ENCODE data around the gene IMMP2L.

GRCh38 chr7:111202321-111202720, 360.0 kb downstream of the IMMP2L start:
- TF ChIP-seq EZH2phosphoT487 (IDR thresholded peaks at IDR 0.05; ENCODE audit: insufficient read depth, low read depth), result no peak
- no peak for TF ChIP-seq EZH2 (IDR thresholded peaks at IDR 0.05; ENCODE audit: insufficient read depth, poor library complexity, severe bottlenecking)

Data from GM23248 (cell line).